ENCODE measurements around the gene FNDC5.
A peak's percentile ranks its signal among the peaks of the same experiment; 100 is the strongest.

FNDC5 gene

GRCh38 chr1:32817159-32817814, 53.4 kb downstream of the FNDC5 start, which contains the start of the genes S100PBP and YARS1:
S100PBP (plus strand) TSS chr1:32817653; CDS start chr1:32826100, 8,447 bp downstream.
YARS1 (minus strand) TSS chr1:32817358; CDS start chr1:32817244, 114 bp downstream.
- peak; percentile 3 for TF ChIP-seq CTCF (IDR thresholded peaks at IDR 0.05; ENCODE audit: extremely low read depth, insufficient read depth, missing control alignments)
- in situ Hi-C loops (cut with MboI; ENCODE audit: low pct_unique_long_range_greater_than_20kb, low sequenced_read_pairs, unreplicated experiment): no loop called here
- DNase-seq (ENCODE audit: low spot score): peak; percentile 97

DNA sequence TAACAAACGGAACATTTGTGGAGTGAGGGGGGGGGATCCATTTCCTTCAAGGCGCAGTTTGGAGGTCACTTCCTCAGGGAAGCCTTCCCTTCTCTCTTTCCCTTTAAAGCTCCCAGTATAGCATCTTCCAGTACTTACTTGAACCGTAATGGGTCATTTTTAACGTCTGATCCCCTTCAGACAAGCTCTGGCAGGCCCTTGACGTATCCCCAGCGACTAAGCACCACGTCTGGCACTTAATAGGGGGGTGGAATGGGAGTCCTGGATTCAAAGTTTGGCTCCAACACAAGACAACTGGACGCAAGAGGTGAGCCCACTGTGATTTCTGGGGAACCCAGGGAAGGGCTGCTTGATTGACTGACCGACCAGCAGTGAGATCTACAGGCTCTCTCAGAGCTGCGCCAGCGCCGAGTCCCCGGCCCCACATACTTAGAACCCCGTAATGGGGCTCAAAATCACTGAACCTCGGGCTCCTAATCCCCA, 54.0 kb downstream of the FNDC5 start:
- DNase-seq (ENCODE audit: low spot score): no peak
- TF ChIP-seq CTCF (IDR thresholded peaks at IDR 0.05; ENCODE audit: extremely low read depth, insufficient read depth, missing control alignments): no peak
- in situ Hi-C loops (cut with MboI; ENCODE audit: low pct_unique_long_range_greater_than_20kb, low sequenced_read_pairs, unreplicated experiment): no loop called here

DNA sequence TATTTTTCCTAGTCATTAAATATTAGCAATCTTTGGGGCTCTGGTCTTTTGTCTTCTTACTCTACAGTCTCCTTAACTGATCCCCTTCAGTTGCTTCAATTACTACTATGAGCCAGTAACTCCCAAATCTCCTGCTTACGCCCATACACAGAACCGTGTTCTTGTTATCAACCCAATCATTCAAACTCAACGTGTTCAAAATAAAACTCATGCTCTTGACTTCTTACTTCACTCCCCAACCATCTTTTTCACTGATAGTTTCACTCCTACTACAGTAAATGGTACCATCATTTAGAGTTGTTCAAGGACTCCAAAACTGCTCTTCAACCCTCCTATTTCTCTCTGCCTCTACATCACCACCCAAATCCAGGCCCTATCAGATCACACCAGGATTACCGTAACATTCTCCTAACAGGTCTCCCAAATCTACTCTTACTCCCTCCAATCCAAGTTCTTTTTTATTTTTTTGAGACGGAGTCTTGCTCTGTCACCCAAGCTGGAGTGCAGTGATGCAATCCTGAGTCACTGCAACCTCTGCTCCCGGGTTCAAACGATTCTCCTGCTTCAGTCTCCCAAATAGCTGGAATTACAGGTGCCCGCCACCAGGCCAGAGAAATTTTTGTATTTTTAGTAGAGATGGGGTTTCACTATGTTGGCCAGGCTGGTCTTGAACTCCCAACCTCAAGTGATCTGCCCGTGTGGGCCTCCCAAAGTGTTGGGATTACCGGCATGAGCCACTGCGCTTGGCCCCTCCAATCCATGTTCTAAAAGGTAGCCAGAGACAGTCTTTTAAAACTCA, 56.6 kb downstream of the FNDC5 start:
- no peak for DNase-seq (ENCODE audit: low spot score)
- in situ Hi-C loops (cut with MboI; ENCODE audit: low pct_unique_long_range_greater_than_20kb, low sequenced_read_pairs, unreplicated experiment): no loop called here
- TF ChIP-seq CTCF (IDR thresholded peaks at IDR 0.05; ENCODE audit: extremely low read depth, insufficient read depth, missing control alignments): no peak

Data from GM13977 (cell line).